ENCODE data around the gene NAA16. TPM values are rescaled to one million over a fixed set of nuclear protein-coding genes. Genes with fewer than 3 reads are reported as not detected.

Gene NAA16
- total RNA-seq, 1 donor from 2014 or later, result 7.4 TPM

- ATAC-seq (no peak), DNase-seq (ENCODE audit: missing footprints) (no peak)
- intact Hi-C loops (cut with DNase I), result loop anchor here (2.0 to 10.0 kb wide), 2 partner anchors 226 to 266 kb away; no protein-coding TSS in a partner anchor
Measured at GRCh38 chr13:41388143-41388881, 77.2 kb downstream of the NAA16 start.

- ATAC-seq (no peak), DNase-seq (ENCODE audit: missing footprints) (no peak)
- intact Hi-C loops (cut with DNase I), result loop anchor here (2.0 to 10.0 kb wide), 2 partner anchors 225 to 265 kb away; no protein-coding TSS in a partner anchor
Measured at GRCh38 chr13:41389580-41389979, 78.5 kb downstream of the NAA16 start.

DNA sequence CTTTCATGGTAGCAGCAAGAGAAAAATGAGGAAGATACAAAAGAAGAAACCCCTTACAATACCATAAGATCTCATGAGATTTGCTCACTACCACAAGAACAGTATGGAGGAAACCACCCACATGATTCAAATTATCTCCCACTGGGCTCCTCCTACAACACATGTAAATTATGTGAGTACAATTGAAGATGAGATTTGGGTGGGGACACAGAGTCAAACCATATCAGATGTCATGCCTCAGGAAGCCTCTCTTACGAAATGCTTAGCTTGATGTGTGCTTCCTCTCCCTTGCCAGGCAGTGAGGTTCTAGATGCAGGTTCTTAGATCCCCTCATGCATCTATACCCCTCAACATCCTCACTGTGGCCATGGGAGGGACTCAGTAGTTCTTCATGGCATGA, 83.1 kb downstream of the NAA16 start:
- intact Hi-C loops (cut with DNase I), result no loop called here
- no peak for ATAC-seq

DNA sequence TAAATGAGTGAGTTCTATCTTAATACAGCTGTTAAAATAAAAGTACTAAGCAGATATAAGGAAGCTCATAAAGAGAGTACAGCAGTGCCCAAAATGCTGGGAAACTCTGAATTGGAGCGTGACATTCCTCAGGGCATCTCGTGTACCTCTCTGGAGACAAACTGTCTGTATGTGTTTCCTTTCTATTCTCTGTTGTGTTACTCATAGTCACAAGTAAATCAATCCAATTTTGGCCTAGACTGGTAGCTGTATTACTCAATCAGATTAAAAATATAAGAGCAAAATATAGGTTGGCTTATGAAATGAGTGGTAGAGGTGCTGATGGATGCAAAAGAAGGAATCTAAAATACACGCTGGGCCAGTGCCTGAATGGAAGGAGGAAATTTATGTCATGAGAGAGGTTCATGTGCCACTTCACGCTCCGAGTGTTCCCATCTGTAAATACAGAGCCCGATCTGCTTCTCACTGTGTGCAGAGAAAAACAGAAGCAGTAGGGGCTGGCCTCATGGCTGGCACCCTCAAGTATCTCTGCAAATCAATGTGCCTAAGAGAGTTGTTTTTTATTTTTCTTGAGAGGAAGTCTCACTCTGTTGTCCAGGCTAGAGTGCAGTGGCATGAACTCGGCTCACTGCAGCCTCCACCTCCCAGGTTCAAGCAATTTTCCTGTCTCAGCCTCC, 87.6 kb downstream of the NAA16 start:
- DNase-seq (ENCODE audit: missing footprints) (no peak), ATAC-seq (no peak)
- intact Hi-C loops (cut with DNase I), result no loop called here

More for the DNA sequence above, 83.1 kb downstream of the NAA16 start:
- DNase-seq (ENCODE audit: missing footprints), result no peak

DNA sequence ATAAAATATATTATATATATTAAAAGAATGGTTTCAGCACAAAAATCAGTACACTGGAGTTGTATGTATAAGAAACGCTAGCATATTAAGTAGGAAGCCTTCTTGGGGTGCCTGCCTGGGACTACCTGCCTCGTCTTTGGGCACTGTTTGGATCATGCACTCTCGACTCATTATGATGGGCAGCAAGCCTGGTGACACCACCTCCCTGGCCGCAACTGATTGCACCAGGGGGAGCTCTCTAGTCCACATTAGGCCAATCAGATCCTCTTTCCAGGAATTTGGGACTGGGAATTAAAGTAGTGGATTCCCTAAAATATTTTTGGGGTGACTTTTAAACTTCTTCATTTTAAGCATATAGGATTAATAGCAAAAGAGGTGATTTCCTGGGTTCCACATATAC, 90.3 kb downstream of the NAA16 start:
- intact Hi-C loops (cut with DNase I), result no loop called here
- no peak for ATAC-seq

GRCh38 chr13:41402691-41403511, 91.8 kb downstream of the NAA16 start:
- intact Hi-C loops (cut with DNase I), result no loop called here
- no peak for DNase-seq (ENCODE audit: missing footprints)
- ATAC-seq, result peak; percentile 23

More for the DNA sequence above, 90.3 kb downstream of the NAA16 start:
- no peak for DNase-seq (ENCODE audit: missing footprints)

GRCh38 chr13:41403983-41404382, 92.9 kb downstream of the NAA16 start:
- ATAC-seq (no peak), DNase-seq (ENCODE audit: missing footprints) (no peak)
- intact Hi-C loops (cut with DNase I), result no loop called here

DNA sequence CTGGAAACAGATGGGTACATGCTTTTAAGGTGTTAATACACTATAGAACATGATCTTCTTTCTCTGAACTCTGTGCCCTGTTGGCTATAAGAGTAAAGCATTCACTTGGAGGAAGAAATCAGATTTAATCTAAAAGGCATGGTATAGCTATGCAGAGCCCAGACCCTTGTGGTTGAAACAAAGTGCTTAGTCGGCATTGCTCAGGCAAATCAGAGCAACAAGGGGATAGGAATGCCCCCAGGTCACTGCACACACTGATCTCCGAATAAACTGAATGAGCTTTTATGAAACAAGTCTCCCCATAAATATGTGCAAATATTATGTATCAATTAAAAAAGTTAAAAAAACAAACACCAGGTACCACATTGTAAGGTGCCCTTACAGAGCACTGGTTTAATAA, 94.3 kb downstream of the NAA16 start:
- ATAC-seq (no peak), DNase-seq (ENCODE audit: missing footprints) (no peak)
- intact Hi-C loops (cut with DNase I), result no loop called here

- ATAC-seq (no peak), DNase-seq (ENCODE audit: missing footprints) (no peak)
- intact Hi-C loops (cut with DNase I), result no loop called here
Measured at GRCh38 chr13:41407380-41407779, 96.3 kb downstream of the NAA16 start.

DNA sequence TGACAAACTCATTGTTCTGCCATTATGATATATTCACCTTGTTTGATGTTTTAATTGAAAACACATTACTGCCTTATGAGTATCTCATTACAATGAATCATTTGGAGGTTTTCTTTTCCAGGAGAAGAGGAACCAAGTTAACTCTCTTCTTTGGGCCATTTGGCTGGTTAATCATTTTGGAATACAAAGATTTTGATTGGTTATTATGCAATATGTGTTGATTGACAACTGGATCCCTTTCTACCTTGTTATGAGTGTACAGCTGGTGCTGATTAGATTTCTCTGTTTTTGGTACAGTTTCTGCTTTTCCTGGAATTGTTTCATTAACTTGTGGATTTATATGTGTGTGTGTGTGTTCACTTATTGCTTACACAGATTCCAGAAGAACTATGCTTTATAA, 97.1 kb downstream of the NAA16 start:
- intact Hi-C loops (cut with DNase I), result no loop called here
- ATAC-seq (no peak), DNase-seq (ENCODE audit: missing footprints) (no peak)

- intact Hi-C loops (cut with DNase I), result no loop called here
- no peak for ATAC-seq
- no peak for DNase-seq (ENCODE audit: missing footprints)
Measured at GRCh38 chr13:41408746-41409145, 97.7 kb downstream of the NAA16 start.

DNA sequence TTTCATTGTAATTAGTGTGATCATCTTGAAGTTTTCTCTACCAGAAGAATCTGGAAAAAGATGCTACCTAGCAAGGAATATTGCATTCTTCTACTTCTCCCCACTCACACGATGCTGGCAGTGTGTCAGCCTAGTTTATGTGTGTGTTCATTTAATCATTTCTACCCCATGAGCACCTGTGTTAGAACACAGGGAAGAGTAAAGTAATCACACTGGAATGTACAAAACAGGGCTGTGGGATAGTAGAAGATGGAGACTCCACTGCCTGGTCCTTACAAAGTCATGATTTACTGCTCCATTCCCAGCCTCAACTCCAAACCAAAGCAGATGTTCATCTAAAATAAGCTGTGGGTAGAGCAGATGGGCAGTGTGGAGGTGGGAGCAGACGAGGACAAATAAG, 98.5 kb downstream of the NAA16 start:
- DNase-seq (ENCODE audit: missing footprints), result no peak
- ATAC-seq, result no peak
- intact Hi-C loops (cut with DNase I), result loop anchor here (5.0 kb wide), 1 partner anchor 243 kb away; no protein-coding TSS in a partner anchor

DNA sequence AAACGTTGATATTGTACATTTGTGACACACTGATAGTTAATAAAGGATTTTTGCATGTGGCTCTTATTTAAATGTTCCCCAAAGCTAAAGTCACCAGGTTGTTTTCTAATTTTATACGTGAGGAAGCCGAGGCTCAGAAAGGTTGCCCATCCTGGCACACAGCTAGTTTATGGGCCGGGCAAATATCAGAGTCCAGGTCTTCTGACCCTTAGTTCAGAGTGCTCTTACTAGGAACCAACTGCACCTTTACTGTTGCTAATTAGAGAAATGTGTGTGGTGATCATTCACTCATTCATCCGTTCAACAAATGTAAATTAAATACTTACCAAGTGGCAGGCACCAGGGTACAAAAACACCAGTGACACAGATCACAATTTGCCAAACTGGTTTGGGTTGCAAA, 100.0 kb downstream of the NAA16 start:
- DNase-seq (ENCODE audit: missing footprints) (no peak), ATAC-seq (no peak)
- intact Hi-C loops (cut with DNase I), result loop anchor here (5.0 kb wide), 1 partner anchor 241 kb away; no protein-coding TSS in a partner anchor

DNA sequence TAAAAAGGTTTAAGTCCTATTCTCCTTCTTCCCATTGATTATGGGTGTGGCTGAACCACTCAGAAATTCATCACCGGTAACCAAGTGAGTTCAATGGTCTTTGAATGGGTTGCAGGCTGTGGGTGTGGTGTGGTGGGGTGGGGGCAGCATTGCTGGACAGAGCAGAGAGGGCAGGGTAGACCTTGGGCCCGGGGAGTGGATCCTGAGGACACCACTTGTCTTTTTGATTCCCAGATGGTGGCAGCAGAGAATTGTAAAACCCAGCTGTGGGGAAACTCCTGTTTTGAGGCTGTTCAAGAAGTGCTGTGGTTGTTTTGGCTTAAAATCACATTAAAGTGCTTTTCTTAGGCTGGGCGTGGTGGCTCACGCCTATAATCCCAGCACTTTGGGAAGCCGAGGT, 100.5 kb downstream of the NAA16 start:
- no peak for ATAC-seq
- intact Hi-C loops (cut with DNase I), result loop anchor here (5.0 kb wide), 1 partner anchor 241 kb away; no protein-coding TSS in a partner anchor
- no peak for DNase-seq (ENCODE audit: missing footprints)

DNA sequence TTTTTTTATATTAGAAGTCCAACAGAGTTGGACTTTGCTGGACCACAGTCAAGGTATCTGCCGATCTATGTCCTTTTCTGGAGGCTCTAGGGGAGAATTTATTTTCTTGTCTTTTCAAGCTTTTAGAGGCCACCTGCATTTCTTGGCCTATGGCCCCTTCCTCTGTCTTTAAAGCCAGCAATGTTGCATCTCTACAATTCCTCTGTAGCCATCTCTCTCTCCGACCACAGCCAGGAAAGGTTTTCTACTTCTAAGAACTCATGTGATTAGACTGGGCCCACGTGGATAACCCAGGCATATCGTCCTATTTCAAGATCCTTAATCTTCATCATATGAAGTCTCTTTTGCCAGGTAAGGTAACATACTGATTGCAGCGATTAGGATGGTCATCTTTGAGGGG, 102.8 kb downstream of the NAA16 start:
- DNase-seq (ENCODE audit: missing footprints) (no peak), ATAC-seq (no peak)
- intact Hi-C loops (cut with DNase I), result loop anchor here (5.0 kb wide), 1 partner anchor 238 kb away; no protein-coding TSS in a partner anchor

GRCh38 chr13:41416276-41416675, 105.2 kb downstream of the NAA16 start:
- ATAC-seq, result no peak
- intact Hi-C loops (cut with DNase I), result no loop called here
- no peak for DNase-seq (ENCODE audit: missing footprints)

DNA sequence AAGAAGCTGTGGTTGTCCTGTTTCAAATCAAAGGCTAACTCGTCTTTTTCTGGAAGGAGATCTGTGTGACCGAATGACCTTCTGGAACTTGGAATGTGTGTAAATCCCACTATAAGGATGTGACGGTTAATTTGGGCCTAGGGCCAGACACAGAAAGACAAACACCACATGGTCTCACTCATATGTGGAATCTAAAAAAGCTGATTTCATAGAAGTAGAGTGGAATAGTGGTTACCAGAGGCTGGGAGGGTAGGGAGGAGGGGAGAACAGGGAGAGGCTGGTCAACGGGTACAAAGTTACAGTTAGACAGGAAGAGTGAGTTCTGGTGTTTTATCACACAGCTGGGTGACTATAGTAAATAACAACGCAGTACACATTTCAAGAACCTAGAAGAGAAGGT, 107.0 kb downstream of the NAA16 start:
- intact Hi-C loops (cut with DNase I), result no loop called here
- ATAC-seq, result no peak

DNA sequence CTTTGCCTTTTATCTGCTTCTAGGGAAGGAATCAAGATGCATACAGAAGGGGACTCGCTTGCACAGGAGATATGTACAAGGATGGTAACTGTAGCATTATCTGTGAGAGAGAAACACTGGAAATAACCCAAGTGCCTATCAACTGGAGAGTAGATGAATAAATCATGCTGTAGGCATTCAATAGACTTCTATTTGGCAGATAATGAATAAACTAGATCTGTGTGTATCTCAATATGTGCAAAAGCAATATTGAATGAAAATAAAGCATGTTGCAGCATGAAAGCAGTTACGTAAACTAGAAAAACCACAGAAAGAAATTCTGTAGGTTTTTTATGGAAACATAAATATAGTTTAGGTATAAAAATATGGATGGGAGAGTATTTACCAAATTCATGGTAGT, 107.7 kb downstream of the NAA16 start:
- ATAC-seq (no peak), DNase-seq (ENCODE audit: missing footprints) (no peak)
- intact Hi-C loops (cut with DNase I), result no loop called here

More for the DNA sequence above, 107.0 kb downstream of the NAA16 start:
- DNase-seq (ENCODE audit: missing footprints), result no peak

GRCh38 chr13:41419206-41419605, 108.1 kb downstream of the NAA16 start:
- intact Hi-C loops (cut with DNase I), result no loop called here
- DNase-seq (ENCODE audit: missing footprints) (no peak), ATAC-seq (no peak)

Measured in Right ventricle myocardium inferior (tissue), 1 donor.